GM12892 (cell line): Measurements from ENCODE around the gene RNF13.

Source experiments
- POLR2A ChIP-seq: IDR thresholded peaks from 2 replicates; pipeline ENCODE4 v1.6.1; 2011; ENCODE audit warnings: low read depth, low read length, control low read depth
- POLR2AphosphoS5 ChIP-seq: IDR thresholded peaks from 2 replicates; pipeline ENCODE4 v1.6.1; 2011; ENCODE audit warnings: low read depth, low read length, control low read depth
- TAF1 ChIP-seq: IDR thresholded peaks from 2 replicates; pipeline ENCODE4 v1.6.1; 2011; ENCODE audit warnings: low read depth, mild to moderate bottlenecking, control low read depth, low read length, borderline replicate concordance

DNA sequence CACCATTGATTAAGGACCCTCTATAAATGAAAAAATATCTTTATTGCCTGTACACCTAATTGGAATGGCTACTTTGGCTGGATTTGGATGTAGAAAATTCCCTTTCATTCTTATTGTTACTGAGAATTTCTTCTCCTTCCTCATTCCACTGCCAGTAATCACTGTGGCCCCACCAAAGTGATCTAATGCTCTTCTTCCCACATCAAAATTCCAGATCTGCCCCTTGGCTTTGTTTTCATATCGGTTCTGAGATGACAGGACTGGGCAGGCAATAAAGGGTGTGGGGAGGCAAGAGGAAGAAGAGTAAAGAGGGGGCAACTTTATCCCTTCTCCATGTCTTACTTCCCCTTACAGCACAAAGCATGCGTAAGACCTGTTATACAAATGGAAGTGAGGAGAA is 22.7 kb upstream of the RNF13 start:
- TF ChIP-seq POLR2A (no peak), TAF1 (no peak), POLR2AphosphoS5 (no peak)
